Anterior cingulate cortex (tissue), 58 donors: Measurements from ENCODE around the gene TPD52L2.
"Not testable (repeated sequence)": the region's sequence is repeated elsewhere in the genome, so short reads cannot be mapped to it uniquely, and the experiment has no call there.

Experiments used
- DNase-seq, 58 donors: peaks; one replicate each; lab custom pipeline; 2025; lab: John Stamatoyannopoulos, UW

TPD52L2 gene

DNA sequence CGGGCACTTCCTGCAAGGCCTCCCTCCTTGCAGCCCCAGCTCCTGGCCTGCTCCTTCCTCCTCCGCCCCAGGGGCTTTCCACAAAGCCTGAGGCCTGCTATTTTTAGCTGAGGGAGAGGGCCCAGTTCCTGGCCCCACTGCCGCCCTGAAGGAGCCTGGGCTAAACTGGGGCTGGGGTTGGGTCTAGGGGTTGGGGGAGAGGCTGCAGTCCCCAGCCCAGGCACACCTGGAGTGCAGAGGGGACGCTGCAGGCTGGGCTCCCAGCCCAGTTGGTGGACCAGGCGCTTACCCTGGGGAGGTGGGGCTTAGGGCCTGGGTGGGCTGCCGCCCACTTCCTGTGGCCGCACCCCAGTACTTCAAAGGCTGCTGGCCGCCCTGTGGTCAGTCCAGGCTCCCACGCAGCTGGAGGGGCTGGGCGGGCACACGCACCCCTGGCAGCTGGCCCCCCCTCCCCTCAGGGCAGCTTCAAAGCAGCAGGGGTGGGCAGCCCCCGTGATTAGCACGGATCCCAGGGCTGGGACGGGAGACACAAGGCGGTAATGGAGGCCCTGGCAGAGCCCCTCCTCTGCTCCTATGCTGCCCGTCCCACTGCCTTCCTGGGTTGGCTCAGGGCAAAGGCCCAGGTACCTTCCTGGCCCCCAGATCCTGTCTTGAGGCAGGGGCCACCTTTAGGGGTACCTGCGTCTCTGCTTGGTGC lies 10.9 kb upstream of the TPD52L2 start:
- no peak for DNase-seq

DNA sequence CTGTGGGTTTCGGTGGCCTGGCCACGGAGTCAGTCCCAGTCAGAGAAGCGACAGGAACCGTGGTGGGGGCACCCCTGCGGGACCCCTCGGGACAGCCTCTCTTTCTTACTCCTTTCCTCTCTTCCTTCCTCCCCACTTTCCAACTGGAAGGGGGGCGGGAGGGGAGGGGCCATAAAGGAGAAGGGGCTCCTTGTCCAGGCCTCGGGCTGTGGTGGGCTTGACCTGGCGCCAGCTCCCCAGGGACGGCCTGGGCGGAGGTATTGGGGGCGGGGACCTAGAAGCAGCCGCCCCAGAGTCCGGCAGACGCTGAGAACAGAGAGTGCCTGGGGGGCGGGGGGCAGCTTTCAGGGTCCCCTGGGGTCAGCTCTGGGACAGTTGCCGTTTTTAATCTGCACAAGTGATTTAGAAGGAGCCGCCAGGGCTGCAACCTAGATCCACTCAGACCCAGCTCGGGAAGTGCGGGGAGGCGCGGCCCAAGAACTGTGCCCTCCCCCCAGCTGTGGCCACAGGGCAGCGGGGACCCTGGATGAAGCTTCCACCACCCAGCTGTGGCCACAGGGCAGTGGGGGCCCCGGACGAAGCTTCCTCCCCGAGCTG lies 10.2 kb upstream of the TPD52L2 start:
- no peak for DNase-seq

DNA sequence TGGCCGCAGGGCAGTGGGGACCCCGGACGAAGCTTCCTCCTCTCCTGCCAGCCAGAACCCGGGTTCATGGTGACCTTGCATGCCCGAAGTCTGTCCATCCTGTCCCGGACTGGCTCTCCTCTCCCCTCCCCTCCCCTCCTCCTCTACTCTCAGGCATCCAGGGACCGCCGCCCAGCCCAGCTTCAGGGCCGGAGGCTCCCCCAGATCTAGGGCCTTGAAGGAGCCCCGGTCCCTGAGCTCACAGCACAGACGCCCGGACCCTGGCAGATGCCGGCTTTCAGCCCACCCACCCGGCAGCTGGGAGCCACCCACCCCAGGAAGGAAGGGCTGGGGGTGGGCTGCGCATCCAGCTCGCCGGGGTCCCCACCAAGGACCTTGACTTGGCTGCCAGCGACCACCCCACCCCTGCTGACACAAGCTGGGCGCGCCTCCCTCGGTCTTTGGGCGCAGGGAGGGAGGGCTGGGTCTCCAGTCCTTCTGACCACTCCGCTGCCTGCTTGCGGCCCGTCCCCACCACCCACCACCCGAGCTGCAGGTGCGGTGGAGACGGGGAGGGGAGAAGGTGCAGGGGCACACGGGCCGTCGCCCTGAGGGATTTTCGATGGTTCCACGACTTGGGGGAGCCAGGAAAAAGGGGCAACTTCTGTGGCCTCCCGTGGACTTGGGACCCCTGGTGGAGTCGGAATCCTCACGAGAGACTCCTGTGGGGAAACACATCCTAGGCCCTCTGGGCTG lies 9.5 kb upstream of the TPD52L2 start:
- DNase-seq: no peak

DNA sequence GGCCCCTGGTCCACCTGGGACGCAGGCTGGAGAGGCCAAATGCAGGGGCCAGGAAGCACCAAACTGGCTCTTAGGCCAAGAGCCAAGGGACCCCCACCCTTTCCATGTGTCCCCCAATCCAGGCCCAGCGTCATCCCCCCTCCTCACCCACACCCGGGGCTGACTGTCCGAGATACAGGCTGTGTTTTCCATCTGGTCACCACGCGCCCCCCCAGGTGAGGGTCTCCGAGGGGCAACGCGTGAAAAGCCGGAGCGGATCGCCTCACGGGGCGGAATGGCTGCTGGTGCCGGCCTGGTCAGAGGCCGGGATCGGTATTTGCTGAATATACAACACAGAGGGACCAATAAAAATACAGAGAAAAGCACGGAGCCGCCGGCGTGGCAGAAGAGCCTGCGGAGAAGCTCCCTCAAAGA lies 9.0 kb upstream of the TPD52L2 start:
- no peak for DNase-seq

DNA sequence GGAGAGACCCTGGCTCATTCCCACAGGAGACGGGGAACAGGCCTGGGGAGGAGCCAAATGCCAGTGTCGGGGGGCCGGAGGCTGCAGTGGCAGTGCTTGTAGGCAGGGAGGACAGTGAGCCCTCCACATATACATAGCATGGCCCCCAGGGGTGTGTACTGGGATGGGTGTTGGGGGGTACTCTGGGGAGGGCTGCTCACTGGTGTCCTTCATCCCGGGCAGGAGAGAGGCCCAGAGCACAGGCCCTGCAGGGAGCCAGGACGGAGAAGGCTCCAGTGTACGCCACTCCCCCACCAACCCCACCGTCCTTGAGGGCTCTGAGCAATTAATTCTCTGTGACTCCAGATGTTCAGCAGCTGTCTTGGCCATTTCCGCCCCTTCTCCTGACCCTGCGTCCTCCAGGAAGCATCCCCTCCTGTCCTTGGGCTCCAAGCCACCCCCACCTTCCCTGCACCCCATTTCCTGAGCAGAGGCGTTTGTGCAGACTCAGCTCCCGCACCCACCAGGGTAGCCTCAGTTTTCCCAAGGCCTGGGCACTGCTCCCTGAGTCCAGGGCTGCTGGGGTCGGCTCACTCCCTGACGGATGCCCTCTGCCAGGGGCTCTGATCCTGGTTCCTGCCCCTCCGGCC lies 7.2 kb upstream of the TPD52L2 start:
- DNase-seq: no peak

DNA sequence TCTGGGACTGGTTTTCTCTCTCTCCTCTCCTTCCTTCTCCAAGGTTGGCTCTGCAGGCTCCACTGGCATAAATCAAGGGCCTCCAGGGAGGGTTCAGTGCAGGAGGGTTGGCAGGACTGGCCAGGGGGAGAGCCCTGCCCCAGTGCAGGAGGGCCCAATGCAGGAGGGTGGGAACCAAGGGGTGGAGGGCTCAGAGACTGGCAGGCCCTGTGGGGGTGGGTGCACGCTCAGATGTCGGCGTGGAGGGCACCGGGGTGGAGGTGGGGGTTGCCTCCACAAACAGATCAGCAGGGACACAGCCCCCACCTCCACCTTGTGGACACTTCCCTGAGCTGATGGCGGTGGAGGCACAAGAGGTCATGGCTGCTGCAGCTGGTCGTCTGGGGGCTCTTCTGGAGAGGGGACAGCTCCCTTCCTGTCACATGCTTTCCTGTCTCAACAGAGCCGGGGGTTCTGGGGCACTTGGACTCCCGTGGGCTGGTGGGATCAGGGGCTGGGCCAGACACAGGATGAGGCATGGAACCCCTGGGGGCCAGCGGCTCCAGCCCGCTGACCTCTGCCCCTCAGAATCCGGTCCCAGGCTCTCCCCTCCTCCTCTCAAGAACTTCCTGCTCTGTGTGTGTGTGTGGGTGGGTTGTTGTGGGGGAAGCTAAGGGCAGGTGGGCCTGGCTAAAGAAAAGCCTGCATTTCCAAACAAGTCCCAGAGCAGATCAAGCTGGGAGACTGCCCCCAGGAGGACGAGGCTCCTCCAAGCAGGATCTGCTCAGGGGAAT lies 6.5 kb upstream of the TPD52L2 start:
- DNase-seq: no peak

DNA sequence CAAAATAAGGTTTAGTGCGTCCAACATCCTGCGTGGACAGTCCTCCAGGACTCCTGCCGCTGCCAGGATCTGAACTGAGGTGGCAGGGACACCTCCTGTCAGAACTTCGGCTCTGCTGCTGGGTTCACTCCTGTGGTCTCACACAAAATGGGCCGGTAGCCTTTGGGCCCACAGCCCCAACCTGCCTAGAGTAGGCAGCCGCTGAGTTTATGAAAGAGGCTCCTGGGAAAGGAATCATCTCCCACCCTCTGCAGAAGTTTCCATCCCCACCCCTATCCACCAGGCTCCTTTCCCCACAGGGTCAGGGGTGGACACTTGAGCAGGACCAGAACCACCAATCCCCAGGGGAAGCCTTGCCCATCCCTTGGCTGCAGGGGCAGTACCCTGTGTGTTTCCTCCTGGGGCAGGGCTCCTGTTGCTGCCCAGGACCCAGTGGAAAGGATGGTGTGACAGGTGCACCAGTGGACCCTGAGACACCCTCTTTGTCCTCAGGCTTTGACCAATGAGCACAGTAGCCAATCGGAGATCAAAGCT lies 5.8 kb upstream of the TPD52L2 start:
- DNase-seq: no peak

DNA sequence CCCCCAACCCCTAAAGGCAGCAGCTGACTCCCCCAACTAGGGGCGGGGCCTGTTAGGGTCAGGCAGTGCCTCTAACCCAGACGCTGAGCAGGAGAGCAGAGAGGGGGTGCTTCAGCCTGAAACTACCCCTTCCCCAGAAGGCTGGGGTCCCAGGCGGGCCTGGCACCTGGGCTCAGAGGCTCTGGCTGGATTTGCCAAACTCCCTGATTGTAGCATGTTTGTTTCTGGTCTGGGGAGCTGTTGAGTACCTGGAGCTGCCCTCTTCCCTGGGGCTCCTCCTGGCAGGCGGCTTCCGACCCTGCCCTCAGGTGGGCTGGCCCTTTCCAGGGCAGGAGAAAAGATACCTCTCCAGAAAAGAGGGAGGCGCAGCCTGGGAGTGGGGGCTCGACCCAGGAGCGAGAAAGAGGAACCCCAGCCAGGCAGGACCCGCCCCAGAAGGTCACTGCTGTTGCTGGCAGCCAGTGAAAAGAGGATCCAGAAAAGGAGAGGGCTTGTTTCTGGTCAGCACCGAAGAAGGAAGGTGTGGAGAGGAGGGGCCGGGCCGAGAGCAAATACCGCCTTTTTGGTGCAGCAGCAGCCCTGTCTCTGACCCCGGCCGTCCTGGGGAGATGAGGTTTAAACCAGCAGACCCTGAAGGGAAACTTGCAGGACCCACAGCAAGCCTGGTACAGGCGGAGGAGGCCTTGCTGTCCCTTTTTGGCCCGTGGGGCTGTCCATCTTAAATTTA lies 4.6 kb upstream of the TPD52L2 start:
- DNase-seq: peak in 6 of 58 donors; percentile 7 to 22 (median 14)

DNA sequence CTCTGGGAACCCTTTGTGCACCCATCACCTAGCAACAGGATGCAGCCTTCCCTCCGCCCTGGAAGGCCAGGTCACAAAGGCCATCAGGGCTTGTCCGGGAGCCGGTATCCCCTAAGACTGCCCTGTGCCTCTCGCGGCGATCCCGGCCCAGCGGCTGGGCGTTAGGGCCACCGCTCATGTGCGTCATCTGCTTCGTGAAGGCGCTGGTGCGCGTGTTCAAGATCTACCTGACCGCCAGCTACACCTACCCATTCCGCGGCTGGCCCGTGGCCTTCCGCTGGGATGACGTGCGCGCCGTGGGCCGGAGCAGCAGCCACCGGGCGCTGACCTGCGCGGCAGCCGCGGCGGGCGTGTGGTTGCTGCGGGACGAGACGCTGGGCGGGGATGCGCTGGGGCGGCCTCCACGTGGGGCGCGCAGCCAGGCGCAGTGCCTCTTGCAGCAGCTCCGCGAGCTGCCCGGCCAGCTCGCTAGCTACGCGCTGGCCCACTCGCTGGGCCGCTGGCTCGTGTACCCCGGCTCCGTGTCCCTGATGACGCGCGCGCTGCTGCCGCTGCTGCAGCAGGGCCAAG lies 3.6 kb upstream of the TPD52L2 start, which contains the start of gene ABHD16B:
ABHD16B (plus strand) TSS at position 134 of the 570 bp plus-strand sequence; CDS start at position 177, 43 bp downstream.
- no peak for DNase-seq

DNA sequence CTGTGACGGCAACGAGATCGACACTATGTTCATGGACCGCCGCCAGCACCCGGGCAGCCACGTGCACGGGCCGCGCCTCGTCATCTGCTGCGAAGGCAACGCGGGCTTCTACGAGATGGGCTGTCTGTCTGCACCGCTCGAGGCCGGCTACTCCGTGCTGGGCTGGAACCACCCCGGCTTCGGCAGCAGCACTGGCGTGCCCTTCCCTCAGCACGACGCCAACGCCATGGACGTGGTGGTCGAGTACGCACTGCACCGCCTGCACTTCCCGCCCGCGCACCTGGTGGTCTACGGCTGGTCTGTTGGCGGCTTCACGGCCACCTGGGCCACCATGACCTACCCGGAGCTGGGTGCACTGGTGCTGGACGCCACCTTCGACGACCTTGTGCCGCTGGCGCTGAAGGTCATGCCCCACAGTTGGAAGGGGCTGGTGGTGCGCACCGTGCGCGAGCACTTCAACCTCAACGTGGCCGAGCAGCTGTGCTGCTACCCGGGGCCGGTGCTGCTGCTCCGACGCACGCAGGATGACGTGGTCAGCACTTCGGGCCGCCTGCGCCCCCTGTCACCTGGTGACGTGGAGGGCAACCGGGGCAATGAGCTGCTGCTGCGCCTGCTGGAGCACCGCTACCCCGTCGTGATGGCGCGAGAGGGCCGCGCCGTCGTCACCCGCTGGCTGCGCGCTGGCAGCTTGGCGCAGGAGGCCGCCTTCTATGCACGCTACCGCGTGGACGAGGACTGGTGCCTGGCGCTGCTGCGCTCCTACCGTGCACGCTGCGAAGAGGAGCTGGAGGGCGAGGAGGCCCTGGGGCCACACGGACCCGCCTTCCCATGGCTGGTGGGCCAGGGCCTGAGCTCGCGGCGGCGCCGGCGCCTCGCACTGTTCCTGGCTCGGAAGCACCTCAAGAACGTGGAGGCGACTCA lies 2.8 kb upstream of the TPD52L2 start:
- no peak for DNase-seq

DNA sequence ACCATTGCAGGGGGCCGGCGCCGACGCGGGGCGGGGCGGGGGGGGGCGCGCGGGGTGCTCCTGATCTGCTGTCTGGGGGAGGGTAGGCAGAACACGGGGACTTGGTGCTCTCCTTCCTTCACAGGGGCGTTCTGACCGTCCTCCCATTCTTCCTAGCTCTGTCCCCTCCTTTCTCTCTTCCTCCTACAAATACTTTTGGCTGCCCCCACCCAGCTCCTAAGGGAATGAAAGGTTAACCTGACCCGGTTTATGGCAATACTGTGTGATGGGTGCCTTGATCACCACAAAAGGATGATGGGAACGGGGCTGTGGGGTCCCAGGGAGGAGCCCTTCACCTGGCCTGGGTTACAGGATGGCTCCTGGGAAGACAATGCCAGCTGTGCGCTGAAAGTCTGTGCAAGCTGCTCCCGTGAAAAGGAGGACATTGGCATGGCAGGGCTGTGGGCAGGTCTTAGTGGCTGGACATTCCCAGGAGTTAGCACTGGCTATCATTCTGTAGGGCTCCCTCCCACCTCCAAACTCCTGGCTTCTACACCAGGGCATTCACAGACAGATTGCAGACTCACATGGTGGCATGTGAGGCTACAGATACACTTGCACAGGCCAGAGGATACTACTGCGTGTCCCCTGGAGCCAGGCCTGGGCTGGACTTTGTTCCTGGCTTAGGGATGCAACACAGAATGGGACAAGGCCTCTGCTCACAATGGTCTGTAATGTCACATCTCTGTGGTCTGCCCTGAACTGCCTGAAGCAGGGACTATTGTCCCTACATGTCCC lies 1.9 kb upstream of the TPD52L2 start:
- no peak for DNase-seq

DNA sequence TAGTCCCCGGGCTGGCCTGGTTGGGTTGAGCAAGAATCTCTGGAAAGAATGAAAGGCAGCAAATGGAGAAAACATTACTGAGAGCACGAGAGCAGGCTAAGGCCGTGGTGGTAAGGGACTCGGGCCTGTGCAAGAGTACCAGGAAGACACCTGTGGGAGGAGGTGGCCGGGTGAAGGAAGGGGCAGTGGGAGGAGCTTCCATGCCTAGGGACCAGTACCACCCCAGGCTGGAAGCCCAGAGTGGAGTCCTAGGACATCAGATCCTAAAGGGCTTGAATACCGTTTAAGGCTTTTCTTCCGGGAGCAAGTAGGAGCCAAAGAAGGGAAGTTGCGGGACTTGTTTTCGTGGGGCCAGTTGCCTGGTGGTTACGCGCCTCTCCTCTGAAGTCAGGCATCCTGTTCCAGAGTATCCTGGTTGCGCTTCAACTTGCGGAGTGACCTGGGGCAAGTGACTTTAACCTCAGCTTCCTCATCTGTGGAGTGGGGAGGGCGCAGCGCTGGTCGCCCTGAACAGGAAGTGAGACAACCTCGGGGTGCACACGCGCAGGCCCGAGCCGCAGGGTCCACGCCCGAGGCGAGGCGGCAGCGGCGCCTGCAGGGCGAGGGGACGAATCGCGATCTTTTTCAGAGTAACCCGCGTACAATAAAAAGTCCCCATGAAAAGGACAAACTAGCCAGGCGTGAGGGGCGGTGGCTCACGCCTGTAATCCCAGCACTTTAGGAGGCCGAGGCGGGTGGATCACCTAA lies 1.1 kb upstream of the TPD52L2 start:
- peak in 53 of 58 donors; percentile 9 to 81 (median 50) for DNase-seq

DNA sequence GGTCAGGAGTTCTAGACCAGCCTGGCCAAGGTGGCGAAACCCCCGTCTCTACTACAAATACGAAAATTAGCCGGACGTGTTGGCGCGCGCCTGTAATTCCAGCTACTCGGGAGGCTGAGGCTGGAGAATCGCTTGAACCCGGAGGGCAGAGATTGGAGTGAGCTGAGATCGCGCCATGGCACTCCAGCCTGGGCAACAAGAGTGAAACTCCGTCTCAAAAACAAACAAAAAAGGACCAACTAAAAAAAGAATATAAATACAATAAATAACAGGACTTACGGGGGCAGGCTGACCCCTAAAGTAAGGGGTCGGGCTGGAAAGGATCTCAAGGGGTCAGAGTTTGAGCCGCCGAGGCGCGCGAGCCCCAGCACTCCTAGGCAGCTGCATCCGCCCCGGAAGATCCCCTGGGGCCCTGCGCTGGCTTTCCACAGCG lies 509 bp upstream of the TPD52L2 start:
- no peak for DNase-seq

DNA sequence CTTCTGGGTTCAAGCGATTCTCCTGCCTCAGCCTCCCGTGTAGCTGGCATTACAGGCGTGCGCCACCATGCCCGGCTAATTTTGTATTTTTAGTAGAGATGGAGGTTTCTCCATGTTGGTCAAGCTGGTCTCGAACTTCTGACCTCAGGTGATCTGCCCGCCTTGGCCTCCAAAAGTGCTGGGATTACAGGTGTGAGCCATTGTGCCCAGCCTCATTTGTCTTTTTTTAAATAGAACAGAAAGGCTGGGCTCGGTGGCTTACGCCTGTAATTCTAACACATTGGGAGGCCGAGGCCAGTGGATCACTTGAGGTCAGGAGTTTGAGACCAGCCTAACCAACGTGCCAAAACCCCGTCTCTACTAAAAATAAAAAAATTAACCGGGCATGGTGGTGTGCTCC lies 2.0 kb downstream of the TPD52L2 start:
- not testable (repeated sequence) for DNase-seq

DNA sequence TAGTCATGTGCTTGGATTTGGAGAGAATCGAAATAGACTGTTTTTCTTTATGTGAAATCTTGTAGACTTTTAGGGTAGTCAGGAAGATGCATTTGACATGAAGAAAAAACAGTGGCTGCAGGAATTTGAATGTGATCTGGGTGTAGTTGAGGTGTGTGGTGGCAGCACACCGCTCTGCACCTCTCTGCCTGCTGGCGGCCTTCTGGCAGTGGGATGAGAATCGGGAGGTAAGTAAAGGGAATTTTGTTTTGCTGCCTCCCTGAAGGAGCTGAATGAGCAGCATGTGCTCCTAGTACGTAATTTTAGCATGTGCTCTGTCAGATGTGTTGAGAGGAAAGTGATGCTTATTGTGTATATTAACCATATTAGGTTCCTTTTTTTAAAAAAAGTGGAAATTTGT lies 3.2 kb downstream of the TPD52L2 start:
- DNase-seq: no peak

DNA sequence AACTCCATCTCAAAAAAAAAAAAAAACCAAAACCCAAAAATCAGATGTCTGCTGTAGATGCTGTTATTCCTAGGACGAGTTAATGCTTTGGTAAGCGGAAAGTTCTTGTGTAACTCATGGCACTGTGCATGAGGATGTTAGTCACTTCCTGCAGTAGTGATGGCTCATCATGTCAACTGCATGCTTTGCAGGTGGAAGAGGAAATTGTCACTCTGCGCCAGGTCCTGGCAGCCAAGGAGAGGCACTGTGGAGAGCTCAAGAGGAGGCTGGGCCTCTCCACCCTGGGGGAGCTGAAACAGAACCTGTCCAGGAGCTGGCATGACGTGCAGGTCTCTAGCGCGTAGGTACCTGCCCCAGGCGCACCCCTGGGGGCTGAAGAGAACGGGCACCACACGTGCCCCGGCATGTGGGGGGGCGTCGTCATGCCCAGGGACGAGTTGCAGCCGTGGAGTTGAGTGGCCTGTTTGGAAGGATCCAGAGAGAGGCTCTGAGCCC lies 8.5 kb downstream of the TPD52L2 start:
- peak in 4 of 58 donors; percentile 21 to 36 (median 24) for DNase-seq
